CD4-positive, alpha-beta T cell treated with Interleukin-10 for 1 hour (primary cell): ENCODE measurements around the gene ZNF628.

Experiments used
- DNase-seq: peaks from one replicate; pipeline ENCODE4 v3.0.0-alpha.2; 2020

Gene ZNF628

GRCh38 chr19:55466241-55466614, 10.2 kb upstream of the ZNF628 start:
- DNase-seq: no peak

GRCh38 chr19:55467236-55468053, 9.0 kb upstream of the ZNF628 start:
- DNase-seq: peak; percentile 68

GRCh38 chr19:55468054-55468393, 8.4 kb upstream of the ZNF628 start:
- no peak for DNase-seq

GRCh38 chr19:55471266-55471665, 5.2 kb upstream of the ZNF628 start:
- no peak for DNase-seq

GRCh38 chr19:55472463-55472862, 4.0 kb upstream of the ZNF628 start:
- DNase-seq: no peak

- DNase-seq: no peak
These were observed 3.0 kb upstream of the ZNF628 start for GRCh38 chr19:55473225-55474012.

- no peak for DNase-seq
These were observed 1.9 kb upstream of the ZNF628 start for GRCh38 chr19:55474269-55475265.

GRCh38 chr19:55477905-55478304, 1.5 kb downstream of the ZNF628 start:
- no peak for DNase-seq

- no peak for DNase-seq
These were observed 1.9 kb downstream of the ZNF628 start for GRCh38 chr19:55478364-55478763.

- DNase-seq: no peak
These were observed 2.6 kb downstream of the ZNF628 start for GRCh38 chr19:55479045-55479444.

GRCh38 chr19:55479451-55480230, 3.2 kb downstream of the ZNF628 start:
- DNase-seq: no peak

GRCh38 chr19:55481148-55481793, 4.9 kb downstream of the ZNF628 start:
- no peak for DNase-seq

- DNase-seq: no peak
These were observed 5.4 kb downstream of the ZNF628 start for GRCh38 chr19:55481794-55482155.

- DNase-seq: no peak
These were observed 5.9 kb downstream of the ZNF628 start for GRCh38 chr19:55482156-55482961.

- DNase-seq: no peak
These were observed 6.7 kb downstream of the ZNF628 start for GRCh38 chr19:55482967-55483705.

GRCh38 chr19:55483706-55484592, 7.5 kb downstream of the ZNF628 start:
- DNase-seq: no peak

- peak; percentile 74 for DNase-seq
These were observed 8.4 kb downstream of the ZNF628 start, which contains the start of gene NAT14 for GRCh38 chr19:55484593-55485438. TSS of gene NAT14 (plus strand) at chr19:55485188. CDS start at chr19:55485709, 521 bp downstream.

GRCh38 chr19:55485439-55486011, 9.1 kb downstream of the ZNF628 start:
- DNase-seq: no peak
